GM10266 (cell line): ENCODE measurements around the gene NMRAL1.

ENCODE experiments used
- DNase-seq: peaks from one replicate; pipeline ENCODE4 v3.0.0; 2012; ENCODE audit errors: extremely low spot score
- TF ChIP-seq, protein P1 (sequence below): IDR thresholded peaks from 2 replicates; pipeline ENCODE4 v1.5.1; 2012; ENCODE audit warnings: mild to moderate bottlenecking, low read depth; ENCODE audit not compliant: control insufficient read depth, insufficient read depth; ENCODE audit errors: missing control alignments

NMRAL1 gene

DNA sequence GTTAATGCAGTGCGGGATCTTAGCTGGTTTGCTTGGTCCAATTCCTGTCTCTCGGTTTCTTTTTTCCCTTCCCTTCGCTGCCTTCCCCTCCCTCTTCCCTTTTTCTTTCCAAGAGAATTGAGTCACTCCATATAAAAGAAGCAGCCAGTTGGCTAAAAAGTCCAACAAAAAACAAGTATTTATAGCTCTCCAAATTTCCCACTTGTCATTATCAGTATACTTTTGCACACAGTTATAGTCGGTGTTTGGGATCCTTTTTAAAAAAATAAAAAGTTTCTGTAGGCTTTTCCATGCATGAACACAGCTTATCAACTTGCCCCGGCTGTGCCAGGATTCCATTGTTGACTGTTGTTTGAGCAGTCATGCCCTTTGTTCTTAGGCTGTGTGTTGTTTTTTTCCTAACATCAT lies 26.6 kb upstream of the NMRAL1 start:
- TF ChIP-seq, protein P1, sequence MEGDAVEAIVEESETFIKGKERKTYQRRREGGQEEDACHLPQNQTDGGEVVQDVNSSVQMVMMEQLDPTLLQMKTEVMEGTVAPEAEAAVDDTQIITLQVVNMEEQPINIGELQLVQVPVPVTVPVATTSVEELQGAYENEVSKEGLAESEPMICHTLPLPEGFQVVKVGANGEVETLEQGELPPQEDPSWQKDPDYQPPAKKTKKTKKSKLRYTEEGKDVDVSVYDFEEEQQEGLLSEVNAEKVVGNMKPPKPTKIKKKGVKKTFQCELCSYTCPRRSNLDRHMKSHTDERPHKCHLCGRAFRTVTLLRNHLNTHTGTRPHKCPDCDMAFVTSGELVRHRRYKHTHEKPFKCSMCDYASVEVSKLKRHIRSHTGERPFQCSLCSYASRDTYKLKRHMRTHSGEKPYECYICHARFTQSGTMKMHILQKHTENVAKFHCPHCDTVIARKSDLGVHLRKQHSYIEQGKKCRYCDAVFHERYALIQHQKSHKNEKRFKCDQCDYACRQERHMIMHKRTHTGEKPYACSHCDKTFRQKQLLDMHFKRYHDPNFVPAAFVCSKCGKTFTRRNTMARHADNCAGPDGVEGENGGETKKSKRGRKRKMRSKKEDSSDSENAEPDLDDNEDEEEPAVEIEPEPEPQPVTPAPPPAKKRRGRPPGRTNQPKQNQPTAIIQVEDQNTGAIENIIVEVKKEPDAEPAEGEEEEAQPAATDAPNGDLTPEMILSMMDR = no peak
- DNase-seq = no peak

DNA sequence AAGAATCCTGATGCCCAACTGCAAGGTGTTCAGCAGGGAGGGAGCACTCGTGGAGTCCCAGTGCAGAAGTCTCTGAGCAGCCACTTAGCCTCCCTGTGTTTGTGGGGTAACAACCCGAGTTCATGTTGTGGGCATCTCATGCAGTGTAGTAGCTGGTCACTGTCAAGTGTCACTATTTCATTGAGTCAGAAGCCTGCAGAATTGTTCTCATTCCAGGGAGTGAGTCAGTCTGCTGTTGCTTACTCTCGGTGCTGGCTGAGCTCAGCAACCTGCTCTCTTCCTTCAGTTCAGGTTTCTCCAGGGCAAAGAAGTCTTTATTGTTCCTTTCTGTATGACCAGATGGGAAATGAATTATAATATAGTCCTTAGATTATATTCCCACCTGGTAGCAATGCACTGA lies 25.8 kb upstream of the NMRAL1 start:
- TF ChIP-seq, protein P1 = no peak
- no peak for DNase-seq

DNA sequence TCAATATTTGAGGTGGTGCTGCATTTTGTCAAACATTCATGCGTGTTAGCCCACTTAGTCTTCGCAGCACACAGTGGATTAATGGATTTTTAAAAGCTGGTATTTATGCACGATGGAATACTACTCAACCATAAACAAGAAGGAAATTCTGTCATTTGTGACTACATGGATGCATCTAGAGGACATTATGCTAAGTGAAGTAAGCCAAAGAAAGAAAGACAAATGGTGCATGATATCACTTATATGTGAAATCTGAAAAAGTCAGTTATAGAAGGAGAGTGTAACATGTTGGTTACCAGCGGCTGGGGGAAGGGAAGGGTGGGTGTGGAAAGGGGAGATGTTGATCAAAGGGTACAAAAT lies 24.8 kb upstream of the NMRAL1 start:
- TF ChIP-seq, protein P1 = no peak
- DNase-seq = no peak

DNA sequence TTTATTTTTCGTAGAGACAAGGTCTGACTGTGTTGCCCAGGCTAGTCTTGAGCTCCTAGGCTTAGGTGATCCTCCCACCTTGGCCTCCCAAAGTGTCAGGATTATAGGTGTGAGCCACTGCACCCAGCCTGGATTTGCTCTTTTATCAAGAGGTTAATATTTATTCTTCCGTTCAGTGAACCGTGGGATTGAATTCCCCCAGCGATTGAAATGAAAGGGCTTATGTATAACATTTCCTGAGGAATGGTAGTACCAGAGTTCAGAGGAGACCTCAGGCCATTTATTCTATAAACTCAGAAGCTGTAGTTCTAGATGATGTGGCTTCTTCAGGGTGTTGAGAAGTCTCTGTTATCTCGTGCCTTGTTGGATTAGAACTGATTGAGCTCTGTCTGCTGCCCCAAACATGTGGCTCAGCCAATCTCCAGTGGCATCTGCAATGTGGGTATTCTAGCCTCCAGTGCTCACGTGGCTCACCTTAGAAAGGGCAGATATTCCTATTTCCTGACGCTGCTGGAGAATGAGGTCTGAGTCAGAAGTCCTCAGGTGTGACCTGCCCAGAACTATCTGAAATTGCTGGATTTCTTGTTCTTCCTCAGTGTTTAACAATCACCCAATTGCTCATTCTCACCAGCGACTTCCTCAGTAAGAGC lies 24.2 kb upstream of the NMRAL1 start:
- TF ChIP-seq, protein P1 = no peak
- no peak for DNase-seq

DNA sequence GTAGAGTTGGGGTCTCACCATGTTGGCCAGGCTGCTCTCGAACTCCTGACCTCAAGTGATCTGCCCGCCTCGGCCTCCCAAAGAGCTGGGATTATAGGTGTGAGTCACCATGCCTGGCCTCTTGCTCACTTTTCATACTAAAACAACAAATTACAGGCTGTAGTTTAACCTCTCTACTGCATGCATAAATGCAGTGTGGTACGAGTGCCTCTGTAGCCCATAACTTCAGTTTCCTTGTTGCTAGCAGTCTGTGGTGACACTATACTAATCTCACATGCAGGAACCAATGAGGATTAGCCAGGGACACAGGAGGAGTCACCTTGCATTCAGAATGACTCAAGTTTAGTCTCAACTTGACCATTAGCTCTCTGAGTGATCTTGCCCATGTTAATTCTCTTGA lies 21.9 kb upstream of the NMRAL1 start:
- TF ChIP-seq, protein P1 = no peak
- no peak for DNase-seq

DNA sequence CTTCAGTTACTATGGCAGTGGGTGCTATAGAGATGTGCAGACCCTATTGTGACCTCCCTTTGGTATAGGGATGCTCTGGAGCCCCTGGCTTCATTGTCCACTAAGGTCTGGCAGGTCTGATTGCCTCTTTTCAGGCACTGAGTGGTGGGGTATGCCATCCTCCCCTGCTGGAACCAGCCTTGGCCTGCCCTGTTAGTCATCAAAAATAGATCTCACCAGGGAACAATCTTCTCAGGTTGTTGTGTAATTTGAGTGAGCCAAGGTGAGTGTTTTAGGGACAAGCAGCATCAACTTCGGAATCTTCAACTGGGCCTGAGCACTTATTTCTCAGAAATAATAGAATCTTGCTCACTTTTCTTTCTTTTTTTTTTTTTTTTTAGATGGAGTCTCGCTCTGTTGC lies 21.3 kb upstream of the NMRAL1 start:
- no peak for DNase-seq
- TF ChIP-seq, protein P1 = no peak

DNA sequence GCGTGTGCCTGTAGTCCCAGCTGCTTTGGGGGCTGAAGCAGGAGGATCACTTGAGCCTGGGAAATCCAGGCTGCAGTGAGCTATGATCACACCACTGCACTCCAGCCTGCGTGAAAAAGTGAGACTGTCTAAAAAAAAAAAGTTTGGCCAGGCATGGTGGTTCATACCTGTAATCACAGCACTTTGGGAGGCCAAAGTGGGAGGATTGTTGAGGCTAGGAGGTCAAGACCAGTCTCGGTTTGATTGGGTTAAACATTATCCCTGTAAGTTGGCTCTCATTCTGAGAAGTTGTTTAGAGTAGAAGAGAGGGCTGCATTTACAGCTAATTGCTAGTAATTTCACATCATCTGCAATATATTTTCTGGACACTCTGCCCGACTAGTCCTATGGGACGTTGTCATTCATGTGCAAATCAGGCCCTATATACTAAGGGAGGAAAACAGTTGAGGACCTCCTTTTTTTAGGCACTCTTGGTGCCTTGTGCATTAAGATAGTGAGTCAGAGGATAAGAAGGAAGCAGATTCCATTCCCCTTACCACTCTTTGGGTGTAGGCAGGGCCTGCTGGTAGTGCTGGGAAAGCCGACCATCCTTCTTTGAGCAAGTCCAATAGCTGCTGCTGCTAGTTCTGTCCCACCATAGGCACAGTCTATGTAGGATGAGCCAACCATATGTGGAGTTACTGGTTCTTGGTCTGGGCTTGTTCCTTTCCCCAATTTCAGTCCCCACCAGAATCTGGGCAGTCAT lies 20.5 kb upstream of the NMRAL1 start:
- TF ChIP-seq, protein P1 = no peak
- DNase-seq = no peak
